GM19438 (cell line): Measurements from ENCODE around the gene UGCG.
A peak's percentile ranks its signal among the peaks of the same experiment; 100 is the strongest.

Experiments
- ATAC-seq: cut with Tn5 transposase; IDR thresholded peaks from one replicate; pipeline ENCODE4 v1.9.1; 2021; ENCODE audit warnings: low read depth; ENCODE audit not compliant: unreplicated experiment

Gene UGCG

GRCh38 chr9:111975709-111976108, 79.1 kb downstream of the UGCG start:
- peak; percentile 61 for ATAC-seq

GRCh38 chr9:111978616-111979015, 82.0 kb downstream of the UGCG start:
- no peak for ATAC-seq

GRCh38 chr9:111979561-111979960, 82.9 kb downstream of the UGCG start:
- no peak for ATAC-seq

- ATAC-seq, result no peak
Measured at GRCh38 chr9:111980398-111980797, 83.8 kb downstream of the UGCG start.

GRCh38 chr9:111983484-111983908, 86.9 kb downstream of the UGCG start:
- peak; percentile 57 for ATAC-seq

- no peak for ATAC-seq
Measured at GRCh38 chr9:111984086-111984802, 87.6 kb downstream of the UGCG start.
